HG02970 (cell line): ENCODE results near the gene CSNK1G3.

Experiments used
- ATAC-seq: cut with Tn5 transposase; IDR thresholded peaks from one replicate; pipeline ENCODE4 v1.9.1; 2021; ENCODE audit warnings: mild to moderate bottlenecking, moderate library complexity, moderate number of reproducible peaks; ENCODE audit not compliant: unreplicated experiment, low FRiP score

CSNK1G3 gene

GRCh38 chr5:123554601-123555000, 42.6 kb downstream of the CSNK1G3 start:
- no peak for ATAC-seq

GRCh38 chr5:123557907-123558306, 45.9 kb downstream of the CSNK1G3 start:
- no peak for ATAC-seq

- ATAC-seq = no peak
Observed at GRCh38 chr5:123558762-123559433, 46.9 kb downstream of the CSNK1G3 start.

GRCh38 chr5:123559434-123559775, 47.4 kb downstream of the CSNK1G3 start:
- ATAC-seq = no peak

GRCh38 chr5:123561230-123561629, 49.3 kb downstream of the CSNK1G3 start:
- no peak for ATAC-seq

- ATAC-seq = no peak
Observed at GRCh38 chr5:123571927-123572326, 60.0 kb downstream of the CSNK1G3 start.

GRCh38 chr5:123578390-123578789, 66.4 kb downstream of the CSNK1G3 start:
- ATAC-seq = no peak

- ATAC-seq = no peak
Observed at GRCh38 chr5:123579410-123579809, 67.4 kb downstream of the CSNK1G3 start.

- ATAC-seq = no peak
Observed at GRCh38 chr5:123582550-123583285, 70.7 kb downstream of the CSNK1G3 start.

GRCh38 chr5:123585871-123586270, 73.9 kb downstream of the CSNK1G3 start:
- no peak for ATAC-seq

- ATAC-seq = no peak
Observed at GRCh38 chr5:123594434-123594833, 82.5 kb downstream of the CSNK1G3 start.

- ATAC-seq = no peak
Observed at GRCh38 chr5:123597018-123597417, 85.0 kb downstream of the CSNK1G3 start.

- no peak for ATAC-seq
Observed at GRCh38 chr5:123598028-123598689, 86.2 kb downstream of the CSNK1G3 start.

- ATAC-seq = no peak
Observed at GRCh38 chr5:123599171-123599570, 87.2 kb downstream of the CSNK1G3 start.

- no peak for ATAC-seq
Observed at GRCh38 chr5:123601610-123602009, 89.6 kb downstream of the CSNK1G3 start.

- ATAC-seq = no peak
Observed at GRCh38 chr5:123605822-123606221, 93.8 kb downstream of the CSNK1G3 start.

- no peak for ATAC-seq
Observed at GRCh38 chr5:123610209-123610608, 98.2 kb downstream of the CSNK1G3 start.

- ATAC-seq = no peak
Observed at GRCh38 chr5:123610665-123611405, 98.9 kb downstream of the CSNK1G3 start.

GRCh38 chr5:123611406-123611709, 99.4 kb downstream of the CSNK1G3 start:
- no peak for ATAC-seq

GRCh38 chr5:123617561-123617960, 105.6 kb downstream of the CSNK1G3 start:
- ATAC-seq = no peak

GRCh38 chr5:123626051-123626450, 114.1 kb downstream of the CSNK1G3 start:
- ATAC-seq = no peak
